Measurements from ENCODE around the gene ADAM12. TPM values are rescaled to one million over a fixed set of nuclear protein-coding genes. Genes with fewer than 3 reads are reported as not detected.

The ADAM12 gene
- total and polyA plus RNA-seq, 5 experiments from 2014 or later: 0.49 TPM; not detected in 4

- Mint-ChIP-seq H3K27ac (no peak overlapping the region), H3K36me3 (no peaks in the 10 kb centered on the region), H3K4me1 (no peaks in the 10 kb centered on the region), H3K27me3 (peaks cover 3 to 53% (median 16%) of the 10 kb centered on the region in 5 donors), H3K4me3 (no peak overlapping the region), H3K9me3 (peaks cover 0 to 4% (median 0%) of the 10 kb centered on the region in 9 donors)
- DNase-seq (no peak), ATAC-seq (no peak)
- POLR2A ChIA-PET: no interaction called here
Observed at GRCh38 chr10:126212738-126213137, 175.5 kb downstream of the ADAM12 start.

- POLR2A ChIA-PET: no interaction called here
- Mint-ChIP-seq H3K27ac (no peak overlapping the region), H3K9me3 (peaks cover 0 to 4% (median 0%) of the 10 kb centered on the region in 9 donors), H3K4me3 (no peak overlapping the region), H3K4me1 (no peaks in the 10 kb centered on the region), H3K36me3 (no peaks in the 10 kb centered on the region), H3K27me3 (peaks cover 0 to 40% (median 15%) of the 10 kb centered on the region in 5 donors)
- no peak for ATAC-seq
- DNase-seq: no peak
Observed at GRCh38 chr10:126210051-126210651, 178.1 kb downstream of the ADAM12 start.

- Mint-ChIP-seq H3K27me3 (peaks cover 0 to 33% (median 10%) of the 10 kb centered on the region in 5 donors), H3K9me3 (peaks cover 0 to 4% (median 0%) of the 10 kb centered on the region in 9 donors), H3K27ac (no peak overlapping the region), H3K36me3 (no peaks in the 10 kb centered on the region), H3K4me3 (no peak overlapping the region), H3K4me1 (no peaks in the 10 kb centered on the region)
- no peak for DNase-seq
- no peak for ATAC-seq
- POLR2A ChIA-PET: no interaction called here
Observed at GRCh38 chr10:126209451-126209850, 178.8 kb downstream of the ADAM12 start.

- H3K4me1 Mint-ChIP-seq: no peaks in the 10 kb centered on the region
- H3K27me3 Mint-ChIP-seq: peaks cover 0 to 26% (median 10%) of the 10 kb centered on the region in 5 donors
- POLR2A ChIA-PET: no interaction called here
- no peak overlapping the region for H3K27ac Mint-ChIP-seq
- ATAC-seq (no peak), DNase-seq (no peak)
- no peaks in the 10 kb centered on the region for H3K36me3 Mint-ChIP-seq
- H3K9me3 Mint-ChIP-seq: peaks cover 0 to 3% (median 0%) of the 10 kb centered on the region in 9 donors
- no peak overlapping the region for H3K4me3 Mint-ChIP-seq
Observed at GRCh38 chr10:126208726-126209302, 179.5 kb downstream of the ADAM12 start.

GRCh38 chr10:126207851-126208250, 180.4 kb downstream of the ADAM12 start:
- H3K27me3 Mint-ChIP-seq: peaks cover 0 to 23% (median 10%) of the 10 kb centered on the region in 5 donors
- POLR2A ChIA-PET: no interaction called here
- H3K27ac Mint-ChIP-seq: no peak overlapping the region
- H3K4me3 Mint-ChIP-seq: no peak overlapping the region
- no peaks in the 10 kb centered on the region for H3K4me1 Mint-ChIP-seq
- no peak for ATAC-seq
- peaks cover 0 to 3% (median 0%) of the 10 kb centered on the region in 9 donors for H3K9me3 Mint-ChIP-seq
- H3K36me3 Mint-ChIP-seq: no peaks in the 10 kb centered on the region
- no peak for DNase-seq

GRCh38 chr10:126207313-126207771, 180.9 kb downstream of the ADAM12 start:
- POLR2A ChIA-PET: no interaction called here
- no peaks in the 10 kb centered on the region for H3K36me3 Mint-ChIP-seq
- ATAC-seq (no peak), DNase-seq (no peak)
- H3K4me1 Mint-ChIP-seq: no peaks in the 10 kb centered on the region
- H3K9me3 Mint-ChIP-seq: peaks cover 0 to 3% (median 0%) of the 10 kb centered on the region in 9 donors
- no peak overlapping the region for H3K27ac Mint-ChIP-seq
- H3K27me3 Mint-ChIP-seq: peaks cover 0 to 23% (median 10%) of the 10 kb centered on the region in 5 donors
- no peak overlapping the region for H3K4me3 Mint-ChIP-seq

GRCh38 chr10:126205486-126206205, 182.6 kb downstream of the ADAM12 start:
- Mint-ChIP-seq H3K27ac (no peak overlapping the region), H3K27me3 (peaks cover 0 to 11% (median 7%) of the 10 kb centered on the region in 5 donors), H3K4me3 (no peak overlapping the region), H3K36me3 (no peaks in the 10 kb centered on the region), H3K4me1 (no peaks in the 10 kb centered on the region), H3K9me3 (peaks cover 0 to 6% (median 0%) of the 10 kb centered on the region in 9 donors)
- POLR2A ChIA-PET: no interaction called here
- ATAC-seq (no peak), DNase-seq (no peak)

GRCh38 chr10:126204320-126204719, 184.0 kb downstream of the ADAM12 start:
- ATAC-seq (no peak), DNase-seq (no peak)
- no peak overlapping the region for H3K27ac Mint-ChIP-seq
- no peaks in the 10 kb centered on the region for H3K36me3 Mint-ChIP-seq
- H3K4me3 Mint-ChIP-seq: no peak overlapping the region
- H3K27me3 Mint-ChIP-seq: no peaks in the 10 kb centered on the region
- POLR2A ChIA-PET: no interaction called here
- peaks cover 0 to 9% (median 0%) of the 10 kb centered on the region in 9 donors for H3K9me3 Mint-ChIP-seq
- H3K4me1 Mint-ChIP-seq: no peaks in the 10 kb centered on the region

GRCh38 chr10:126203746-126204145, 184.5 kb downstream of the ADAM12 start:
- H3K4me1 Mint-ChIP-seq: no peaks in the 10 kb centered on the region
- no peak for ATAC-seq
- no peak overlapping the region for H3K27ac Mint-ChIP-seq
- H3K4me3 Mint-ChIP-seq: no peak overlapping the region
- no peak for DNase-seq
- POLR2A ChIA-PET: no interaction called here
- peaks cover 0 to 9% (median 0%) of the 10 kb centered on the region in 9 donors for H3K9me3 Mint-ChIP-seq
- no peaks in the 10 kb centered on the region for H3K36me3 Mint-ChIP-seq
- no peaks in the 10 kb centered on the region for H3K27me3 Mint-ChIP-seq

- ATAC-seq (no peak), DNase-seq (no peak)
- H3K4me3 Mint-ChIP-seq: no peak overlapping the region
- no peaks in the 10 kb centered on the region for H3K4me1 Mint-ChIP-seq
- POLR2A ChIA-PET: no interaction called here
- peaks cover 0 to 9% (median 0%) of the 10 kb centered on the region in 9 donors for H3K9me3 Mint-ChIP-seq
- peaks cover 0 to 4% (median 0%) of the 10 kb centered on the region in 5 donors for H3K27me3 Mint-ChIP-seq
- no peaks in the 10 kb centered on the region for H3K36me3 Mint-ChIP-seq
- H3K27ac Mint-ChIP-seq: peak overlapping the region in 1 of 10 donors; percentile 7
Observed at GRCh38 chr10:126201603-126202002, 186.7 kb downstream of the ADAM12 start.

GRCh38 chr10:126199221-126199998, 188.9 kb downstream of the ADAM12 start:
- Mint-ChIP-seq H3K4me3 (no peak overlapping the region), H3K27me3 (peaks cover 0 to 4% (median 0%) of the 10 kb centered on the region in 5 donors), H3K4me1 (no peaks in the 10 kb centered on the region), H3K9me3 (peaks cover 0 to 9% (median 0%) of the 10 kb centered on the region in 9 donors), H3K27ac (no peak overlapping the region), H3K36me3 (no peaks in the 10 kb centered on the region)
- DNase-seq (no peak), ATAC-seq (no peak)
- POLR2A ChIA-PET: no interaction called here

GRCh38 chr10:126198681-126199080, 189.6 kb downstream of the ADAM12 start:
- POLR2A ChIA-PET: no interaction called here
- Mint-ChIP-seq H3K27me3 (peaks cover 0 to 4% (median 0%) of the 10 kb centered on the region in 5 donors), H3K36me3 (no peaks in the 10 kb centered on the region), H3K27ac (no peak overlapping the region), H3K4me3 (no peak overlapping the region), H3K4me1 (no peaks in the 10 kb centered on the region), H3K9me3 (peaks cover 0 to 9% (median 0%) of the 10 kb centered on the region in 9 donors)
- DNase-seq (no peak), ATAC-seq (no peak)
